Heart left ventricle (tissue), 13 donors: ENCODE data around the gene SDHB.

Experiments
- POLR2A ChIP-seq, 2 donors: fragments of 450-650 bp; IDR thresholded peaks; one replicate each; pipeline ENCODE4 v1.6.1; 2017; ENCODE audit warnings: antibody characterized with exemption in 2 of 2, mild to moderate bottlenecking in 2 of 2, moderate library complexity in 2 of 2
- TF ChIP-seq, protein P1 (sequence below), 12 donors: fragments of 200-600 bp; sonication (generic) in 4 of 12; IDR thresholded peaks; one replicate each; pipeline versions ENCODE4 v1.5.0 to v1.8.0; 2018 to 2022; ENCODE audit warnings: antibody characterized with exemption in 12 of 12, mild to moderate bottlenecking in 5 of 12
- donor health status: ischemic (EF 13 %, LVEDD 7.1; RV severe dilation, severe dysfunction).
- donor health status: DM: no; HTN: yes; CAD: no.
- donor health status: DM: no; HTN: no; CAD: no.
- donor health status: ischemic (EF 25% LVEDD 6.9; RV normal size, moderate dysfunction).
- donor health status: ischemic (EF 25% LVEDD 5.7; RV mildly dilated, moderate dysfunction).
- donor health status: ischemic (EF 35%, LVEDD 5.7; RV mildly dilated, moderate dysfunction).
- donor health status: nonischemic (EF 11% LVEDD 7.7; RV severe dilation, severe dysfunction).
- donor health status: DM: yes; HTN: yes; CAD: no.
- donor health status: PGD.
- donor health status: ischemic (EF 29% LVEDD 5.4; RV normal size, mild dysfunction).
- donor health status: nonischemic (EF 23%, LVEDD 6.1; RV moderate dilation, normal function).

DNA sequence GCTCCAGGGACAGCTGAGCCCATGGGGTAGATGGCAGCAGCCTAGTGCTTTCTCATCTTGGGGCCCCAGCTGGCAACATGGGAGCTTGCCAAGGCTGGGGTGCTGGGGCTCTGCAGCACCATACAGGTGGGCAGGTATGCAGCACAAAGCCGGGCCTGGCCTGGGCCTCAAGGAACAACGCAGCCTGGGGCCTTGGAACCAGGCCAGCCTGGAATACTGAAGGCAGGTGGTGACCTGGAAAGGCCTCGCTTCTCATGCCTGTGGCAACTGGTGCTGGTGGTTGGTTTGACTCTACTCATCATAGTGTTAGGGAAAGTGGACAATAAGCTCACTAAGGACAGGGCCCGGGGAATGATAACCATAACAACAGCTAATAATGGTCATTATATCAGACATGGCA lies 27.0 kb upstream of the SDHB start:
- TF ChIP-seq POLR2A (IDR thresholded peaks at IDR 0.05): no peak
- TF ChIP-seq, protein P1, sequence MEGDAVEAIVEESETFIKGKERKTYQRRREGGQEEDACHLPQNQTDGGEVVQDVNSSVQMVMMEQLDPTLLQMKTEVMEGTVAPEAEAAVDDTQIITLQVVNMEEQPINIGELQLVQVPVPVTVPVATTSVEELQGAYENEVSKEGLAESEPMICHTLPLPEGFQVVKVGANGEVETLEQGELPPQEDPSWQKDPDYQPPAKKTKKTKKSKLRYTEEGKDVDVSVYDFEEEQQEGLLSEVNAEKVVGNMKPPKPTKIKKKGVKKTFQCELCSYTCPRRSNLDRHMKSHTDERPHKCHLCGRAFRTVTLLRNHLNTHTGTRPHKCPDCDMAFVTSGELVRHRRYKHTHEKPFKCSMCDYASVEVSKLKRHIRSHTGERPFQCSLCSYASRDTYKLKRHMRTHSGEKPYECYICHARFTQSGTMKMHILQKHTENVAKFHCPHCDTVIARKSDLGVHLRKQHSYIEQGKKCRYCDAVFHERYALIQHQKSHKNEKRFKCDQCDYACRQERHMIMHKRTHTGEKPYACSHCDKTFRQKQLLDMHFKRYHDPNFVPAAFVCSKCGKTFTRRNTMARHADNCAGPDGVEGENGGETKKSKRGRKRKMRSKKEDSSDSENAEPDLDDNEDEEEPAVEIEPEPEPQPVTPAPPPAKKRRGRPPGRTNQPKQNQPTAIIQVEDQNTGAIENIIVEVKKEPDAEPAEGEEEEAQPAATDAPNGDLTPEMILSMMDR (IDR thresholded peaks at IDR 0.05): no peak
